Activated CD4-positive, CD25-positive, alpha-beta regulatory T cell treated with anti-CD3 and anti-CD28 coated beads, Interleukin-2, amount 50 U/mL, for 24 hours (primary cell): ENCODE measurements around the gene DCLK1.

ENCODE experiments used
- ATAC-seq, 2 donors: fragments of 150-1000 bp; cut with Tn5 transposase; one replicate each; pipeline ENCODE4 v1.10.0; 2021; ENCODE audit warnings: mild to moderate bottlenecking in 1 of 2, moderate library complexity in 1 of 2

Gene DCLK1

GRCh38 chr13:35936246-35936978, 194.8 kb downstream of the DCLK1 start:
- ATAC-seq, result no peak

- ATAC-seq, result no peak
These were observed 200.2 kb downstream of the DCLK1 start for GRCh38 chr13:35930665-35931631.

- no peak for ATAC-seq
These were observed 203.6 kb downstream of the DCLK1 start for GRCh38 chr13:35927567-35928021.

- ATAC-seq, result no peak
These were observed 204.2 kb downstream of the DCLK1 start for GRCh38 chr13:35926859-35927530.

- ATAC-seq, result no peak
These were observed 205.5 kb downstream of the DCLK1 start for GRCh38 chr13:35925669-35926068.

GRCh38 chr13:35923347-35923746, 207.8 kb downstream of the DCLK1 start:
- ATAC-seq, result no peak

- no peak for ATAC-seq
These were observed 210.4 kb downstream of the DCLK1 start for GRCh38 chr13:35920816-35921215.

GRCh38 chr13:35917942-35918645, 213.1 kb downstream of the DCLK1 start:
- ATAC-seq, result no peak

GRCh38 chr13:35917252-35917941, 213.8 kb downstream of the DCLK1 start:
- ATAC-seq, result no peak

- ATAC-seq, result no peak
These were observed 215.0 kb downstream of the DCLK1 start for GRCh38 chr13:35916146-35916545.

- ATAC-seq, result no peak
These were observed 216.5 kb downstream of the DCLK1 start for GRCh38 chr13:35914662-35915061.

GRCh38 chr13:35912841-35913240, 218.3 kb downstream of the DCLK1 start:
- ATAC-seq, result no peak

- ATAC-seq, result no peak
These were observed 221.2 kb downstream of the DCLK1 start for GRCh38 chr13:35909837-35910540.

- ATAC-seq, result no peak
These were observed 222.1 kb downstream of the DCLK1 start for GRCh38 chr13:35909091-35909490.

GRCh38 chr13:35908226-35908625, 223.0 kb downstream of the DCLK1 start:
- no peak for ATAC-seq

- ATAC-seq, result no peak
These were observed 224.5 kb downstream of the DCLK1 start for GRCh38 chr13:35906636-35907035.

GRCh38 chr13:35903075-35903474, 228.1 kb downstream of the DCLK1 start:
- ATAC-seq, result no peak

- ATAC-seq, result no peak
These were observed 233.1 kb downstream of the DCLK1 start for GRCh38 chr13:35898041-35898440.

- ATAC-seq, result no peak
These were observed 236.5 kb downstream of the DCLK1 start for GRCh38 chr13:35894636-35895035.

GRCh38 chr13:35892837-35893814, 238.1 kb downstream of the DCLK1 start:
- no peak for ATAC-seq
